ENCODE results near the gene CARD18. TPM values are rescaled to one million over a fixed set of nuclear protein-coding genes. Genes with fewer than 3 reads are reported as not detected.
"Not testable (repeated sequence)": the region's sequence is repeated elsewhere in the genome, so short reads cannot be mapped to it uniquely, and the experiment has no call there.

The CARD18 gene
- total RNA-seq, 2 experiments from 2014 or later: not detected

- Mint-ChIP-seq H3K4me1 (peaks cover 21% of the 10 kb centered on the region), H3K36me3 (peaks cover 1% of the 10 kb centered on the region), H3K27ac (no peak overlapping the region), H3K4me3 (no peak overlapping the region), H3K9me3 (ENCODE audit: low read depth) (no peaks in the 10 kb centered on the region), H3K27me3 (peaks cover 8% of the 10 kb centered on the region)
- ATAC-seq (no peak), DNase-seq (no peak)
- CTCF ChIA-PET: no interaction called here
These were observed 29.5 kb downstream of the CARD18 start for GRCh38 chr11:105109855-105110687.

DNA sequence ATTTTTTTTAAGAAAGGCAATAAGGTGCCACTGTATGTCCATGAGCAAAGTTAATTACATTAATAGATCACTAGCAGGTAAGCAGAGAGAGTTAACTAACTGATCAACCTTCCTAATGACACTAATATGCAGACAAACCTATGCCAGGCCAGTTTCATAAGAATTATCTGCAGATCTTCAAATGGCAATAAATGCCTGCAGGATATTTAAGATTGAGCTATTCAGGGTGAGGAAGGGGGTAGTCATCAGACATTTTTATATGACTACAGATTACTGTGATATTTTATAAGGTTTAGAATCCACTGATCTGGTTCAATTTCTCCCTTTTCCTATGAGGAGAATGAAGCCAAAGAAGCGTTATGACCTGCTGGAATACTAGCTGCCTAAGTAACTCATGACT lies 30.2 kb downstream of the CARD18 start:
- no peak overlapping the region for H3K4me3 Mint-ChIP-seq
- H3K27ac Mint-ChIP-seq: no peak overlapping the region

GRCh38 chr11:105108247-105108646 lies 31.3 kb downstream of the CARD18 start:
- peaks cover 5% of the 10 kb centered on the region for H3K27me3 Mint-ChIP-seq
- CTCF ChIA-PET: no interaction called here
- no peaks in the 10 kb centered on the region for H3K9me3 Mint-ChIP-seq (ENCODE audit: low read depth)
- no peak for ATAC-seq
- DNase-seq: no peak
- H3K4me1 Mint-ChIP-seq: peaks cover 21% of the 10 kb centered on the region
- H3K36me3 Mint-ChIP-seq: peaks cover 1% of the 10 kb centered on the region
- no peak overlapping the region for H3K27ac Mint-ChIP-seq
- H3K4me3 Mint-ChIP-seq: no peak overlapping the region

More for the DNA sequence above, 30.2 kb downstream of the CARD18 start:
- Mint-ChIP-seq H3K27me3 (peaks cover 7% of the 10 kb centered on the region), H3K36me3 (peaks cover 1% of the 10 kb centered on the region), H3K9me3 (ENCODE audit: low read depth) (no peaks in the 10 kb centered on the region), H3K4me1 (peaks cover 21% of the 10 kb centered on the region)
- ATAC-seq: no peak
- CTCF ChIA-PET: no interaction called here
- no peak for DNase-seq

GRCh38 chr11:105107226-105107825 lies 32.2 kb downstream of the CARD18 start:
- H3K27ac Mint-ChIP-seq; H3K27me3 Mint-ChIP-seq; CTCF ChIA-PET; ATAC-seq; H3K9me3 Mint-ChIP-seq (ENCODE audit: low read depth); H3K36me3 Mint-ChIP-seq: not testable (repeated sequence)
- Mint-ChIP-seq H3K4me1 (peaks cover 21% of the 10 kb centered on the region), H3K4me3 (peak overlapping the region; percentile 7)
- peak; percentile 41 for DNase-seq

- no peak overlapping the region for H3K27ac Mint-ChIP-seq
- no peaks in the 10 kb centered on the region for H3K9me3 Mint-ChIP-seq (ENCODE audit: low read depth)
- peaks cover 25% of the 10 kb centered on the region for H3K4me1 Mint-ChIP-seq
- H3K4me3 Mint-ChIP-seq: no peak overlapping the region
- DNase-seq (no peak), ATAC-seq (no peak)
- CTCF ChIA-PET: no interaction called here
- peaks cover 5% of the 10 kb centered on the region for H3K27me3 Mint-ChIP-seq
- H3K36me3 Mint-ChIP-seq: peaks cover 2% of the 10 kb centered on the region
These were observed 33.4 kb downstream of the CARD18 start for GRCh38 chr11:105106140-105106539.

DNA sequence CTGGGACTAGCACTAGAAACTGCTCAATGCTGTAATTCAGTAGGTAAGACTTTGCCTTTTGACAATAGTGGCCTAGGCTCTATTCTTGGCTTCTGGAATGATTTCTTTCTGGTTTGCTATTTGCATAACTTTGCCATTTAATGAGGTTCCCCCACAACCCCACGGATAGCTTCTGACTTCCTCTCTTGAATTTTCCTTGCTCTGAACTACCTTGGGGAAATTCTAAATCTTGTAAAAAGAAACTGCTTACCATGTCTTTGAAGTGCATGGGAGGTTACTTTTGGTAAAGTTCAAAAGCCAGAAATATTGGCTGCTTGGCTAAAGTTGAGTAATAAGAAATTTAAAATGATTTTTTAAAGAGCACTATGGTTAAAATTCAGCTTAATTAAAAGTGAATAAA lies 35.3 kb downstream of the CARD18 start:
- H3K4me3 Mint-ChIP-seq: no peak overlapping the region
- peaks cover 12% of the 10 kb centered on the region for H3K36me3 Mint-ChIP-seq
- peaks cover 30% of the 10 kb centered on the region for H3K4me1 Mint-ChIP-seq
- DNase-seq: no peak
- no peaks in the 10 kb centered on the region for H3K9me3 Mint-ChIP-seq (ENCODE audit: low read depth)
- ATAC-seq: no peak
- no peak overlapping the region for H3K27ac Mint-ChIP-seq
- CTCF ChIA-PET: no interaction called here
- H3K27me3 Mint-ChIP-seq: no peaks in the 10 kb centered on the region

DNA sequence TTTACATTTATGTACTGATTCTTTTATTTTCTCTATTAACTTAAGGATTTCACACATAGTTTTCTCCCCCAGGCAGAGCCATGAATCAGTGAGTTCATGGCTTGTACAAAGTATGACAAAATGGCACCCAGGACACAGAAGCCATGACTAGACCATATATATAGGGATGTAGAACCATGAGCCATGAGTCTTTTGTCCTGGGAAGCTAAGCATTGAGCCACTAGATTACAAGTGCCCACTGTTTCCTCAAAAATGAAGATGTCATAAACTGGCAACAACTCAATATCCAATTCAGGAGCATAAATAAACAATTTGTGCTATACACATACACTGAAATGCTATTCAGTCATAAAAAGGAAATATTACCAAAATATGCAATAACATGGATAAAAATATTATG lies 36.2 kb downstream of the CARD18 start:
- peaks cover 36% of the 10 kb centered on the region for H3K4me1 Mint-ChIP-seq
- peaks cover 19% of the 10 kb centered on the region for H3K36me3 Mint-ChIP-seq
- ATAC-seq (no peak), DNase-seq (no peak)
- CTCF ChIA-PET: no interaction called here
- H3K27ac Mint-ChIP-seq: no peak overlapping the region
- no peaks in the 10 kb centered on the region for H3K27me3 Mint-ChIP-seq
- H3K4me3 Mint-ChIP-seq: no peak overlapping the region
- no peaks in the 10 kb centered on the region for H3K9me3 Mint-ChIP-seq (ENCODE audit: low read depth)

GRCh38 chr11:105102079-105102581 lies 37.4 kb downstream of the CARD18 start:
- H3K27me3 Mint-ChIP-seq; H3K27ac Mint-ChIP-seq; H3K4me3 Mint-ChIP-seq; ATAC-seq; CTCF ChIA-PET; DNase-seq; H3K9me3 Mint-ChIP-seq (ENCODE audit: low read depth): not testable (repeated sequence)
- peaks cover 24% of the 10 kb centered on the region for H3K36me3 Mint-ChIP-seq
- H3K4me1 Mint-ChIP-seq: peaks cover 33% of the 10 kb centered on the region

DNA sequence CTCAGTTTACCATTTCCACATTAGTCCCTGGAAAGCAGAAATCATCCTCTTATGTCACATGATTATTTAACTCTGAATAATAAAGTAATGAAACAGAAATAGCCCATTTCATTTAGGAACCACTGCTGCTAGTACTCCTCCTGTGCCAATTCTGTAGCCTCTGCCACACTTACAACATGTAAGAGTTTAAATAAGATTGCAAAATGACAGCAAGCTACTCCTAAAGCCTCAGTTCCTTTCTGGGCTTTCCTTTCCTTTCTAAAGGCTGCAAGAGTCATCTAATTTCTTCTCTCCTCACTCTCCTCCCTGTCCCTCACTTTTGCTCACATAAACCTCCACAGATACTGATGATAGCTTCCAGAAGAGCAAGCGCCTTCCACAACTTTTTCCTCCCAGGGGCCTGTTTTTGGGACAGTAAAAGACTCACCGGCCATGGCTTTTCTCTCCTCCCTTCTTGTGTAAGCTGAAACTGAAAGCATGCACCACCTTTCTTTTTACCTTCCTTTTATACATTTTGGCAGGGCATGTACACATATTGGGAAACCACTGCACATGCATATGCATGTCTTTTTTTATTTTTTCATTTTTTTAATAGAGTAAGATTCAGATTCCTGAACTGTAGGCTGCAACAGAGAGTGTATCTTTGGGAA lies 38.5 kb downstream of the CARD18 start:
- Mint-ChIP-seq H3K36me3 (peaks cover 33% of the 10 kb centered on the region), H3K4me3 (peak overlapping the region; percentile 87), H3K9me3 (ENCODE audit: low read depth) (no peaks in the 10 kb centered on the region), H3K27me3 (no peaks in the 10 kb centered on the region), H3K27ac (peak overlapping the region; percentile 92), H3K4me1 (peaks cover 37% of the 10 kb centered on the region)
- DNase-seq (peak; percentile 42), ATAC-seq (peak; percentile 56)
- CTCF ChIA-PET: no interaction called here

DNA sequence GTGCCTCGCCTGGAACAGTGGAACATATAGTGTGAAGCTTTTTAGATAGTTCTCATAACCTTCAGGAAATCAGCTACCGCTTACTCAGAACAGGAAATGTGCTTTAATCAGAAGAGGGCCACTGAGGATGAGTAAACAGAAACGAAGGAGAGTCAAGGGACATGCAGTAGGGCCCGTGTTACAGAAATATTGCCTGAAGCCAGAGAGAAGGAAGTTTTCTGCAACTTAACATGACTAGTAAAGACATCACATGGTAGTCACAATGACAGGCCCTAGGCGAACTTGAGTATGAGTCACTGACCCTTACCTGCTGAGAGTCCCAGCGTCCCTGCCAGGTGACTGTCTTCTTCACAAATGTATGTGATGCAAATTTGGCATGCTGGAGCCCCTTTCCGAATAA lies 39.4 kb downstream of the CARD18 start:
- Mint-ChIP-seq H3K4me3 (peak overlapping the region; percentile 87), H3K9me3 (ENCODE audit: low read depth) (no peaks in the 10 kb centered on the region), H3K36me3 (peaks cover 42% of the 10 kb centered on the region), H3K27ac (peak overlapping the region; percentile 92), H3K27me3 (no peaks in the 10 kb centered on the region), H3K4me1 (peaks cover 39% of the 10 kb centered on the region)
- CTCF ChIA-PET: no interaction called here
- DNase-seq: peak; percentile 42
- ATAC-seq: peak; percentile 87

DNA sequence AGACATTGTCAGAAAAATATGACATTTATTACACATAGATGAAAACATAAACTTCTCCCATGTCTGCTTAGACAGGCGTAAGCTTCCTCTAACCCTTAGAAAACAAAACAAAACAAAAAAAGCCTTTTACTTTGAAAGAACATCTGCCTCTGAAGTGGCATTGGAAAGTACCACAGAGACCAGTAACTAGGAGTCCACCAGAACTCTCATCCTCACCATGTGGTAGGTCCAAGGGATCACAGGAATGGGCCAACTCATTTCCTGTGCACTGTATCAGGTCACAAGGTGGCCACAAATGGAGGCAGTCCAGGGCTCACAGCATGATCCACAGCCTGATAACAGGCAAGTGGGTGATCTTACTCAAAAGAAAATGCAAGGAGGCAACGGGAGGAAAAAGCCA lies 40.0 kb downstream of the CARD18 start:
- Mint-ChIP-seq H3K4me1 (peaks cover 39% of the 10 kb centered on the region), H3K27ac (peak overlapping the region; percentile 92), H3K36me3 (peaks cover 47% of the 10 kb centered on the region), H3K4me3 (peak overlapping the region; percentile 87)
- H3K9me3 Mint-ChIP-seq (ENCODE audit: low read depth); DNase-seq; CTCF ChIA-PET; H3K27me3 Mint-ChIP-seq: not testable (repeated sequence)
- ATAC-seq: peak; percentile 60

DNA sequence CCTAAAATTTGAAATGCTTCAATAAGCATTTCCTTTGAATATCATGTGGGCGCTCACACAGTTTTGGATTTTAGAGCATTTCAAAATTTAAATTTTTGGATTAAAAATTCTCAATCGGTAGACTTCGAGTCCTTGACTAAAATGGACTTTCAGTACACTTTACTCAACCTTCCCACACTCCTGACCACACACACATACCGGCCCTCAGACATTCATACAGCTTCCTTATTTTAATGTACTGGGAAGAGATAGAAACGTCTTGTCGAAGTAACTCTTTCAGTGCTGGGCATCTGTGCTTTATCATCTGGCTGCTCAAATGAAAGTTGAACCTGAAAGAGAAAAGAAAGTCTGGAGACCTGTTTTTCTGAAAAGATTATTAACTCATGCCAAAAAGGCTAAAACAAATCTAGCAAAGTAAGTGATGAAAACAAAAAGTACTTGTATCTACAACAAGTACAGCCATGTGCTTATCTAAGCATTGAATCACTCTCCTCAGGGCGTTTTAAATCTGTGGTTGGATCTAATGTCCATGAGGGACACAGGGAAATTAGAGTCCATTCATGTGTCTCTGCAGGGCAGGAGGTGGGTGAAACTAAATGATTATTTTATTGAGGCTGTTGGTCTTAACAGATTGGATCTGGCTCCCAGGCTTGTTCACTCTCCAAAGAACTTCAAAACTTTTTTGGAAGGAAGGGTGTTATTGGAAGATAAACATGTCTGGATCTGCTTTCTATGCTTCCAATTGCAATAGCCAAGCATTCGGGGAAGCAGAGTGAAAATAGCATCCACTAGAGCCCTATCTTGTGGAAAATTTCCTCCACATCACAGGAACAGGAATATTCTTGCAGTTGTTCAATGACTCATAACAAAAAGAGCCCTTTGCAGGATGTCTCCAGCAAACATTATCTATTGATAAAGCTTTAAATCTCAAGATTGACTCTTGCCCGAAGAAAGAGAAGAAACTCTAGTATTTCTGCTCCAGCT lies 47.0 kb downstream of the CARD18 start:
- ATAC-seq: no peak
- no peak overlapping the region for H3K4me3 Mint-ChIP-seq
- no peaks in the 10 kb centered on the region for H3K9me3 Mint-ChIP-seq (ENCODE audit: low read depth)
- H3K27me3 Mint-ChIP-seq: peaks cover 14% of the 10 kb centered on the region
- CTCF ChIA-PET: no interaction called here
- H3K4me1 Mint-ChIP-seq: peaks cover 11% of the 10 kb centered on the region
- H3K27ac Mint-ChIP-seq: no peak overlapping the region
- peaks cover 41% of the 10 kb centered on the region for H3K36me3 Mint-ChIP-seq
- no peak for DNase-seq

Measured in activated CD8-positive, alpha-beta memory T cell treated with anti-CD3 and anti-CD28 coated beads, Interleukin-2, amount 10 ng/mL, durations not matched to agents 7 days and 5 days (primary cell).